HepG2 (cell line): ENCODE results near the gene EFCAB11. TPM values are rescaled to one million over a fixed set of nuclear protein-coding genes. Genes with fewer than 3 reads are reported as not detected.

Experiments
- CEBPB ChIP-seq: IDR thresholded peaks from 2 replicates; pipeline ENCODE4 v1.6.1; 2011; ENCODE audit warnings: low read depth, low read length, improper control_type of control experiment, borderline replicate concordance
- HNF1B ChIP-seq: sonication (generic); formaldehyde crosslinking; IDR thresholded peaks from 2 replicates; pipeline ENCODE4 v1.5.1; 2020; ENCODE audit warnings: mild to moderate bottlenecking, moderate library complexity, missing genetic modification reagents
- NR2F2 ChIP-seq: IDR thresholded peaks from 2 replicates; pipeline ENCODE4 v1.6.1; 2012; ENCODE audit warnings: low read depth, inconsistent platforms, borderline replicate concordance
- PRMT3 ChIP-seq: sonication (generic); formaldehyde crosslinking; IDR thresholded peaks from 2 replicates; pipeline ENCODE4 v1.8.1; 2022; ENCODE audit warnings: low read depth, mild to moderate bottlenecking, moderate library complexity, missing genetic modification reagents, borderline replicate concordance
- RAD21 ChIP-seq: fragments of 450-650 bp; formaldehyde crosslinking; IDR thresholded peaks from 2 replicates; pipeline ENCODE4 v1.5.0; 2020; ENCODE audit warnings: mild to moderate bottlenecking
- SIN3A ChIP-seq: IDR thresholded peaks from 2 replicates; pipeline ENCODE4 v1.6.1; 2011; ENCODE audit warnings: low read depth, mild to moderate bottlenecking, control low read depth, low read length, borderline replicate concordance
- STAT5B ChIP-seq: sonication (generic); formaldehyde crosslinking; IDR thresholded peaks from 2 replicates; pipeline ENCODE4 v1.4.0; 2020; ENCODE audit warnings: missing genetic modification reagents
- SYNCRIP ChIP-seq: fragments of 200-400 bp; formaldehyde crosslinking; IDR thresholded peaks from 2 replicates; pipeline ENCODE4 v1.6.1; 2018; ENCODE audit warnings: mild to moderate bottlenecking, low read depth, low read length; ENCODE audit not compliant: insufficient read depth
- ZBTB21 ChIP-seq: sonication (generic); formaldehyde crosslinking; IDR thresholded peaks from 2 replicates; pipeline ENCODE4 v1.4.0; 2020; ENCODE audit warnings: missing genetic modification reagents
- polyA plus RNA-seq, 8 experiments: library from polyadenylated mRNA; depleted of rRNA in 3 of 8; stranded (reverse) in 7 of 8; unstranded in 1 of 8; fragments of >200 nt; fragmentation: Illumina TruSeq in 4 of 8; extraction: Trizol in 4 of 8; gene quantifications; 2 replicates each; pipeline versions ENCODE4 v1.2.1 to v1.2.3, GENCODE V29; 2011 to 2016; ENCODE audit warnings: low read depth in 4 of 8, missing spikeins in 1 of 8, mixed read lengths in 1 of 8; ENCODE audit not compliant: insufficient read depth in 1 of 8
- total RNA-seq, 5 experiments: library from RNA; depleted of rRNA; stranded (reverse); fragments of >200 nt; fragmentation: Illumina TruSeq; extraction: Trizol; gene quantifications; 2 replicates each; pipeline ENCODE4 v1.2.3, GENCODE V29; 2016; ENCODE audit warnings: low read depth in 1 of 5
- TF ChIP-seq, protein P1 (sequence below): sonication (generic); formaldehyde crosslinking; IDR thresholded peaks from 2 replicates; pipeline ENCODE4 v1.9.0; 2021; ENCODE audit warnings: mild to moderate bottlenecking, missing genetic modification reagents
- TF ChIP-seq, protein P2 (sequence below): sonication (generic); formaldehyde crosslinking; IDR thresholded peaks from 2 replicates; pipeline ENCODE4 v1.4.0; 2020; ENCODE audit warnings: missing genetic modification reagents
- TF ChIP-seq, protein P3 (sequence below), 2 experiments: sonication (generic) in 1 of 2; formaldehyde crosslinking in 1 of 2; IDR thresholded peaks; 2 replicates each; pipeline versions ENCODE4 v1.4.0 to v1.6.1; 2016 to 2020; ENCODE audit warnings: borderline replicate concordance in 1 of 2, low read depth in 1 of 2, mild to moderate bottlenecking in 1 of 2, missing genetic modification reagents in 1 of 2

Gene EFCAB11
- total and polyA plus RNA-seq, 2 of the 13 experiments (the other 11 are each of a cell fraction or from before 2014, with no cell fraction given) = 8.2 to 31.5 TPM

DNA sequence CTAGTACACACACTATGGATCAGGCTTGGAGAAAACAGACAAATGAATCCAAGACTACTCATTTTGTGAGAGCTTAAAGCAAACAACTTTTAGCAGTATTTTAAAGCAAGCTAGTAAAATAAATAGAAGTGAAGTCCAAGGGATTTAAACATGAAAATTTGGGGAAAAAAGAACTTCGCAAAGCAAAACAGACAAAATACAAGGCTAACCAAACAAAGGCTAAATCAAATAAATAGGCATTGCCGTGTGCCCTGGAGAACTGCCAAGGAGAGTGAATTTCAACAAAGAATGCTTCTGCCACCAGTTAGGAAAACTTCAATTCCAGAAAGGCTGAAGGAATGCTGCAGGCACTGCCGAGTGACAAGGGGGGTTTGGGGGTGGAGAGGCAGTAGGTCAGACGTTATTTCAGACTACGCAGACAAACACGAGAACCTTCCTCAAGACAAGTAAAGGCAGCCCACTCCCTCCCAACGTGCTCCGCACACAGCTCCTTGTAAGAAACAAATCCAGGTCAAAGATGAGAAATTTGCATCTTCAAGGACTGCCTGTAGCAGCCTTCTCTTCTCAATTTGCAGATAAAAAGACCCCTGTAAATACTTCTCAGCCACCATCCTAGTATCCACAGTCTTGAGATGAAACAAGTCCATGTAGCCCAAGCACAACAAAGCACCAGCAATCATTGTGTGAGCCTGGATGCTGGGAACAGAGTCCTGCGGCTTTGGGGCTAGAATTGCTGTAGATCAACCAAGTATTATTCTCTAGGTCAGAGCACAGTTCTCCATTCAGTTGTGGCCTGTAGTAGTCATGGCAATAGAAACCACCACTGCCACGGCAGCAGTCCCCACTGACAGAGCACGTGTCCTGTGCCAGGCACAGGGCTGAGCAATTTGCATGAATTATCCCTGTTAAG lies 43.3 kb downstream of the EFCAB11 start (continued):
- TF ChIP-seq, protein P1, sequence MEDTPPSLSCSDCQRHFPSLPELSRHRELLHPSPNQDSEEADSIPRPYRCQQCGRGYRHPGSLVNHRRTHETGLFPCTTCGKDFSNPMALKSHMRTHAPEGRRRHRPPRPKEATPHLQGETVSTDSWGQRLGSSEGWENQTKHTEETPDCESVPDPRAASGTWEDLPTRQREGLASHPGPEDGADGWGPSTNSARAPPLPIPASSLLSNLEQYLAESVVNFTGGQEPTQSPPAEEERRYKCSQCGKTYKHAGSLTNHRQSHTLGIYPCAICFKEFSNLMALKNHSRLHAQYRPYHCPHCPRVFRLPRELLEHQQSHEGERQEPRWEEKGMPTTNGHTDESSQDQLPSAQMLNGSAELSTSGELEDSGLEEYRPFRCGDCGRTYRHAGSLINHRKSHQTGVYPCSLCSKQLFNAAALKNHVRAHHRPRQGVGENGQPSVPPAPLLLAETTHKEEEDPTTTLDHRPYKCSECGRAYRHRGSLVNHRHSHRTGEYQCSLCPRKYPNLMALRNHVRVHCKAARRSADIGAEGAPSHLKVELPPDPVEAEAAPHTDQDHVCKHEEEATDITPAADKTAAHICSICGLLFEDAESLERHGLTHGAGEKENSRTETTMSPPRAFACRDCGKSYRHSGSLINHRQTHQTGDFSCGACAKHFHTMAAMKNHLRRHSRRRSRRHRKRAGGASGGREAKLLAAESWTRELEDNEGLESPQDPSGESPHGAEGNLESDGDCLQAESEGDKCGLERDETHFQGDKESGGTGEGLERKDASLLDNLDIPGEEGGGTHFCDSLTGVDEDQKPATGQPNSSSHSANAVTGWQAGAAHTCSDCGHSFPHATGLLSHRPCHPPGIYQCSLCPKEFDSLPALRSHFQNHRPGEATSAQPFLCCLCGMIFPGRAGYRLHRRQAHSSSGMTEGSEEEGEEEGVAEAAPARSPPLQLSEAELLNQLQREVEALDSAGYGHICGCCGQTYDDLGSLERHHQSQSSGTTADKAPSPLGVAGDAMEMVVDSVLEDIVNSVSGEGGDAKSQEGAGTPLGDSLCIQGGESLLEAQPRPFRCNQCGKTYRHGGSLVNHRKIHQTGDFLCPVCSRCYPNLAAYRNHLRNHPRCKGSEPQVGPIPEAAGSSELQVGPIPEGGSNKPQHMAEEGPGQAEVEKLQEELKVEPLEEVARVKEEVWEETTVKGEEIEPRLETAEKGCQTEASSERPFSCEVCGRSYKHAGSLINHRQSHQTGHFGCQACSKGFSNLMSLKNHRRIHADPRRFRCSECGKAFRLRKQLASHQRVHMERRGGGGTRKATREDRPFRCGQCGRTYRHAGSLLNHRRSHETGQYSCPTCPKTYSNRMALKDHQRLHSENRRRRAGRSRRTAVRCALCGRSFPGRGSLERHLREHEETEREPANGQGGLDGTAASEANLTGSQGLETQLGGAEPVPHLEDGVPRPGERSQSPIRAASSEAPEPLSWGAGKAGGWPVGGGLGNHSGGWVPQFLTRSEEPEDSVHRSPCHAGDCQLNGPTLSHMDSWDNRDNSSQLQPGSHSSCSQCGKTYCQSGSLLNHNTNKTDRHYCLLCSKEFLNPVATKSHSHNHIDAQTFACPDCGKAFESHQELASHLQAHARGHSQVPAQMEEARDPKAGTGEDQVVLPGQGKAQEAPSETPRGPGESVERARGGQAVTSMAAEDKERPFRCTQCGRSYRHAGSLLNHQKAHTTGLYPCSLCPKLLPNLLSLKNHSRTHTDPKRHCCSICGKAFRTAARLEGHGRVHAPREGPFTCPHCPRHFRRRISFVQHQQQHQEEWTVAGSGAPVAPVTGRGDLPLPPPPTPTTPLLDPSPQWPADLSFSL (CRISPR knock-in tag) = no peak
- TF ChIP-seq, protein P2, sequence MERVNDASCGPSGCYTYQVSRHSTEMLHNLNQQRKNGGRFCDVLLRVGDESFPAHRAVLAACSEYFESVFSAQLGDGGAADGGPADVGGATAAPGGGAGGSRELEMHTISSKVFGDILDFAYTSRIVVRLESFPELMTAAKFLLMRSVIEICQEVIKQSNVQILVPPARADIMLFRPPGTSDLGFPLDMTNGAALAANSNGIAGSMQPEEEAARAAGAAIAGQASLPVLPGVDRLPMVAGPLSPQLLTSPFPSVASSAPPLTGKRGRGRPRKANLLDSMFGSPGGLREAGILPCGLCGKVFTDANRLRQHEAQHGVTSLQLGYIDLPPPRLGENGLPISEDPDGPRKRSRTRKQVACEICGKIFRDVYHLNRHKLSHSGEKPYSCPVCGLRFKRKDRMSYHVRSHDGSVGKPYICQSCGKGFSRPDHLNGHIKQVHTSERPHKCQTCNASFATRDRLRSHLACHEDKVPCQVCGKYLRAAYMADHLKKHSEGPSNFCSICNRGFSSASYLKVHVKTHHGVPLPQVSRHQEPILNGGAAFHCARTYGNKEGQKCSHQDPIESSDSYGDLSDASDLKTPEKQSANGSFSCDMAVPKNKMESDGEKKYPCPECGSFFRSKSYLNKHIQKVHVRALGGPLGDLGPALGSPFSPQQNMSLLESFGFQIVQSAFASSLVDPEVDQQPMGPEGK = peak; percentile 60; the same call in 1 of the 2 replicates
- TF ChIP-seq, protein P3, sequence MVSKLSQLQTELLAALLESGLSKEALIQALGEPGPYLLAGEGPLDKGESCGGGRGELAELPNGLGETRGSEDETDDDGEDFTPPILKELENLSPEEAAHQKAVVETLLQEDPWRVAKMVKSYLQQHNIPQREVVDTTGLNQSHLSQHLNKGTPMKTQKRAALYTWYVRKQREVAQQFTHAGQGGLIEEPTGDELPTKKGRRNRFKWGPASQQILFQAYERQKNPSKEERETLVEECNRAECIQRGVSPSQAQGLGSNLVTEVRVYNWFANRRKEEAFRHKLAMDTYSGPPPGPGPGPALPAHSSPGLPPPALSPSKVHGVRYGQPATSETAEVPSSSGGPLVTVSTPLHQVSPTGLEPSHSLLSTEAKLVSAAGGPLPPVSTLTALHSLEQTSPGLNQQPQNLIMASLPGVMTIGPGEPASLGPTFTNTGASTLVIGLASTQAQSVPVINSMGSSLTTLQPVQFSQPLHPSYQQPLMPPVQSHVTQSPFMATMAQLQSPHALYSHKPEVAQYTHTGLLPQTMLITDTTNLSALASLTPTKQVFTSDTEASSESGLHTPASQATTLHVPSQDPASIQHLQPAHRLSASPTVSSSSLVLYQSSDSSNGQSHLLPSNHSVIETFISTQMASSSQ (IDR thresholded peaks at IDR 0.05; ENCODE audit: low read depth) = peak; percentile 89
- TF ChIP-seq, protein P3 (CRISPR knock-in tag; IDR thresholded peaks at IDR 0.05; ENCODE audit: borderline replicate concordance) = peak; percentile 86
- TF ChIP-seq SYNCRIP (no peak), CEBPB (no peak), STAT5B (CRISPR knock-in tag) (no peak), SIN3A (no peak), RAD21 (CRISPR knock-in tag) (no peak), ZBTB21 (no peak), HNF1B (CRISPR knock-in tag) (0 out of 2 replicates have a peak, but pooled peaks have one; percentile 43), PRMT3 (no peak), NR2F2 (no peak; the same call in 1 of the 2 replicates)
